PFSK-1 (cell line): Measurements from ENCODE around the gene FKBP5.

Experiments
- FOXP2 ChIP-seq: optimal IDR thresholded peaks from 2 replicates; pipeline ENCODE3; 2011; ENCODE audit warnings: borderline replicate concordance, control low read depth, inconsistent platforms; ENCODE audit not compliant: insufficient read depth; ENCODE audit errors: extremely low read length, extremely low read depth
- POLR2AphosphoS5 ChIP-seq: IDR thresholded peaks from 2 replicates; pipeline ENCODE4 v1.6.1; 2012; ENCODE audit warnings: low read depth, mild to moderate bottlenecking, control low read depth, low read length, moderate library complexity
- REST ChIP-seq, 2 experiments: IDR thresholded peaks; 2 replicates each; pipeline versions ENCODE4 v1.6.1 to v1.8.0; 2011 to 2012; ENCODE audit warnings: low read depth in 2 of 2, low read length in 2 of 2, control low read depth in 1 of 2, inconsistent platforms in 1 of 2, mild to moderate bottlenecking in 1 of 2, moderate library complexity in 1 of 2; ENCODE audit not compliant: insufficient read depth in 1 of 2
- SIN3A ChIP-seq: IDR thresholded peaks from 2 replicates; pipeline ENCODE4 v1.6.1; 2012; ENCODE audit warnings: mild to moderate bottlenecking, low read length, moderate library complexity, borderline replicate concordance; ENCODE audit not compliant: insufficient read depth
- TAF1 ChIP-seq: IDR thresholded peaks from 2 replicates; pipeline ENCODE4 v1.6.1; 2012; ENCODE audit warnings: low read length, control low read depth, borderline replicate concordance; ENCODE audit not compliant: insufficient read depth

Gene FKBP5

GRCh38 chr6:35592178-35592577, 96.5 kb downstream of the FKBP5 start:
- no peak for TF ChIP-seq SIN3A
- no peak for TF ChIP-seq REST (IDR thresholded peaks at IDR 0.05; ENCODE audit: insufficient read depth in 1 of 2, low read depth in 2 of 2, low read length in 2 of 2)
- TF ChIP-seq TAF1: no peak
- TF ChIP-seq POLR2AphosphoS5: no peak
- TF ChIP-seq FOXP2: no peak

- TF ChIP-seq SIN3A (no peak), FOXP2 (no peak), TAF1 (no peak), REST (IDR thresholded peaks at IDR 0.05; ENCODE audit: insufficient read depth in 1 of 2, low read depth in 2 of 2, low read length in 2 of 2) (no peak), POLR2AphosphoS5 (no peak)
Observed at GRCh38 chr6:35590622-35591066, 98.1 kb downstream of the FKBP5 start.

GRCh38 chr6:35589904-35590303, 98.8 kb downstream of the FKBP5 start:
- no peak for TF ChIP-seq SIN3A
- TF ChIP-seq FOXP2: no peak
- TF ChIP-seq REST (IDR thresholded peaks at IDR 0.05; ENCODE audit: insufficient read depth in 1 of 2, low read depth in 2 of 2, low read length in 2 of 2): no peak
- TF ChIP-seq POLR2AphosphoS5: no peak
- no peak for TF ChIP-seq TAF1

GRCh38 chr6:35589201-35589739, 99.4 kb downstream of the FKBP5 start:
- no peak for TF ChIP-seq FOXP2
- no peak for TF ChIP-seq SIN3A
- no peak for TF ChIP-seq POLR2AphosphoS5
- no peak for TF ChIP-seq TAF1
- TF ChIP-seq REST (IDR thresholded peaks at IDR 0.05; ENCODE audit: insufficient read depth in 1 of 2, low read depth in 2 of 2, low read length in 2 of 2): no peak

GRCh38 chr6:35587167-35587566, 101.5 kb downstream of the FKBP5 start:
- TF ChIP-seq REST (IDR thresholded peaks at IDR 0.05; ENCODE audit: insufficient read depth in 1 of 2, low read depth in 2 of 2, low read length in 2 of 2): no peak
- no peak for TF ChIP-seq POLR2AphosphoS5
